ENCODE data around the gene RPS19BP1.

The RPS19BP1 gene

GRCh38 chr22:39565414-39565944 is 32.9 kb upstream of the RPS19BP1 start:
- no peaks in the 10 kb centered on the region for H3K36me3 ChIP-seq (ENCODE audit: low read length)
- H3K9me3 ChIP-seq (ENCODE audit: insufficient read depth, low read length) = peaks cover 14% of the 10 kb centered on the region; the same call in 1 of the 2 replicates
- no peak overlapping the region for H3K27ac ChIP-seq (ENCODE audit: low read depth, low read length)
- no peaks in the 10 kb centered on the region for H4K20me1 ChIP-seq (ENCODE audit: low read depth, low read length)
- H3K79me2 ChIP-seq (ENCODE audit: insufficient read depth, low read length) = no peaks in the 10 kb centered on the region
- no peak overlapping the region for H3K4me3 ChIP-seq (ENCODE audit: insufficient read depth, low read length, poor library complexity, severe bottlenecking)
- no peak overlapping the region for H3K9ac ChIP-seq (ENCODE audit: low read length)
- no peaks in the 10 kb centered on the region for H3K27me3 ChIP-seq (ENCODE audit: low read length)
- no peak for TF ChIP-seq CTCF (IDR thresholded peaks at IDR 0.05; ENCODE audit: insufficient read depth, low read length, poor library complexity, severe bottlenecking)
- no peak for TF ChIP-seq EZH2phosphoT487 (conservative IDR thresholded peaks at IDR 0.05; ENCODE audit: low read length)
- H3K9me2 ChIP-seq (replicated peaks; ENCODE audit: insufficient read depth, low read length) = no peaks in the 10 kb centered on the region
- H3K4me2 ChIP-seq (ENCODE audit: low read depth, low read length, poor library complexity, severe bottlenecking) = no peak overlapping the region
- no peak overlapping the region for H2AFZ ChIP-seq (ENCODE audit: low read depth, low read length, severe bottlenecking)
- H3F3A ChIP-seq (ENCODE audit: insufficient read depth) = no peaks in the 10 kb centered on the region

- no peak overlapping the region for H3K4me2 ChIP-seq (ENCODE audit: low read depth, low read length, poor library complexity, severe bottlenecking)
- no peaks in the 10 kb centered on the region for H3K79me2 ChIP-seq (ENCODE audit: insufficient read depth, low read length)
- no peak for TF ChIP-seq EZH2phosphoT487 (conservative IDR thresholded peaks at IDR 0.05; ENCODE audit: low read length)
- TF ChIP-seq CTCF (IDR thresholded peaks at IDR 0.05; ENCODE audit: insufficient read depth, low read length, poor library complexity, severe bottlenecking) = no peak
- no peaks in the 10 kb centered on the region for H4K20me1 ChIP-seq (ENCODE audit: low read depth, low read length)
- H3K27me3 ChIP-seq (ENCODE audit: low read length) = no peaks in the 10 kb centered on the region
- H3K9me2 ChIP-seq (replicated peaks; ENCODE audit: insufficient read depth, low read length) = no peaks in the 10 kb centered on the region
- H3K9ac ChIP-seq (ENCODE audit: low read length) = no peak overlapping the region
- no peak overlapping the region for H3K4me3 ChIP-seq (ENCODE audit: insufficient read depth, low read length, poor library complexity, severe bottlenecking)
- H3K27ac ChIP-seq (ENCODE audit: low read depth, low read length) = no peak overlapping the region
- no peaks in the 10 kb centered on the region for H3K36me3 ChIP-seq (ENCODE audit: low read length)
- peaks cover 14% of the 10 kb centered on the region; the same call in 1 of the 2 replicates for H3K9me3 ChIP-seq (ENCODE audit: insufficient read depth, low read length)
- no peak overlapping the region for H2AFZ ChIP-seq (ENCODE audit: low read depth, low read length, severe bottlenecking)
- H3F3A ChIP-seq (ENCODE audit: insufficient read depth) = no peaks in the 10 kb centered on the region
Observed at GRCh38 chr22:39563571-39564428, 31.3 kb upstream of the RPS19BP1 start.

- TF ChIP-seq EZH2phosphoT487 (conservative IDR thresholded peaks at IDR 0.05; ENCODE audit: low read length) = no peak
- TF ChIP-seq CTCF (IDR thresholded peaks at IDR 0.05; ENCODE audit: insufficient read depth, low read length, poor library complexity, severe bottlenecking) = no peak
- Histone ChIP-seq H4K20me1 (ENCODE audit: low read depth, low read length) (no peaks in the 10 kb centered on the region), H3K9ac (ENCODE audit: low read length) (no peak overlapping the region), H3K27me3 (ENCODE audit: low read length) (no peaks in the 10 kb centered on the region), H3K4me3 (ENCODE audit: insufficient read depth, low read length, poor library complexity, severe bottlenecking) (no peak overlapping the region), H3K36me3 (ENCODE audit: low read length) (no peaks in the 10 kb centered on the region), H3K9me2 (replicated peaks; ENCODE audit: insufficient read depth, low read length) (no peaks in the 10 kb centered on the region), H3K4me2 (ENCODE audit: low read depth, low read length, poor library complexity, severe bottlenecking) (no peak overlapping the region), H3K9me3 (ENCODE audit: insufficient read depth, low read length) (peaks cover 14% of the 10 kb centered on the region; the same call in 1 of the 2 replicates), H3F3A (ENCODE audit: insufficient read depth) (no peaks in the 10 kb centered on the region), H3K79me2 (ENCODE audit: insufficient read depth, low read length) (no peaks in the 10 kb centered on the region), H3K27ac (ENCODE audit: low read depth, low read length) (no peak overlapping the region), H2AFZ (ENCODE audit: low read depth, low read length, severe bottlenecking) (no peak overlapping the region)
Observed at GRCh38 chr22:39562839-39563489, 30.4 kb upstream of the RPS19BP1 start.
